ENCODE results near the gene TTC17. TPM values are rescaled to one million over a fixed set of nuclear protein-coding genes. Genes with fewer than 3 reads are reported as not detected.

The TTC17 gene
- total and polyA plus RNA-seq, 9 donors = 47.0 to 119 (median 83.0) TPM

- Histone ChIP-seq H3K9me3 (no peaks in the 10 kb centered on the region), H3K27me3 (no peaks in the 10 kb centered on the region), H3K4me1 (ENCODE audit: insufficient read depth) (no peaks in the 10 kb centered on the region), H3K4me3 (no peak overlapping the region), H3K27ac (no peak overlapping the region), H3K36me3 (no peaks in the 10 kb centered on the region)
- TF ChIP-seq, protein P1, sequence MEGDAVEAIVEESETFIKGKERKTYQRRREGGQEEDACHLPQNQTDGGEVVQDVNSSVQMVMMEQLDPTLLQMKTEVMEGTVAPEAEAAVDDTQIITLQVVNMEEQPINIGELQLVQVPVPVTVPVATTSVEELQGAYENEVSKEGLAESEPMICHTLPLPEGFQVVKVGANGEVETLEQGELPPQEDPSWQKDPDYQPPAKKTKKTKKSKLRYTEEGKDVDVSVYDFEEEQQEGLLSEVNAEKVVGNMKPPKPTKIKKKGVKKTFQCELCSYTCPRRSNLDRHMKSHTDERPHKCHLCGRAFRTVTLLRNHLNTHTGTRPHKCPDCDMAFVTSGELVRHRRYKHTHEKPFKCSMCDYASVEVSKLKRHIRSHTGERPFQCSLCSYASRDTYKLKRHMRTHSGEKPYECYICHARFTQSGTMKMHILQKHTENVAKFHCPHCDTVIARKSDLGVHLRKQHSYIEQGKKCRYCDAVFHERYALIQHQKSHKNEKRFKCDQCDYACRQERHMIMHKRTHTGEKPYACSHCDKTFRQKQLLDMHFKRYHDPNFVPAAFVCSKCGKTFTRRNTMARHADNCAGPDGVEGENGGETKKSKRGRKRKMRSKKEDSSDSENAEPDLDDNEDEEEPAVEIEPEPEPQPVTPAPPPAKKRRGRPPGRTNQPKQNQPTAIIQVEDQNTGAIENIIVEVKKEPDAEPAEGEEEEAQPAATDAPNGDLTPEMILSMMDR (IDR thresholded peaks at IDR 0.05) = no peak
- no peak for TF ChIP-seq POLR2A (IDR thresholded peaks at IDR 0.05)
- no peak for TF ChIP-seq EP300 (IDR thresholded peaks at IDR 0.05)
- no peak for DNase-seq
- WGBS, 3 donors = 64 to 74% (median 71%) methylated on average over 4 of the region's 4 CpGs
- intact Hi-C loops (cut with DNase I) = loop anchor here in 3 of 4 donors (10.0 kb wide), 2 partner anchors 61 to 301 kb away; no protein-coding TSS in a partner anchor
Observed at GRCh38 chr11:43503417-43503816, 144.7 kb downstream of the TTC17 start.

DNA sequence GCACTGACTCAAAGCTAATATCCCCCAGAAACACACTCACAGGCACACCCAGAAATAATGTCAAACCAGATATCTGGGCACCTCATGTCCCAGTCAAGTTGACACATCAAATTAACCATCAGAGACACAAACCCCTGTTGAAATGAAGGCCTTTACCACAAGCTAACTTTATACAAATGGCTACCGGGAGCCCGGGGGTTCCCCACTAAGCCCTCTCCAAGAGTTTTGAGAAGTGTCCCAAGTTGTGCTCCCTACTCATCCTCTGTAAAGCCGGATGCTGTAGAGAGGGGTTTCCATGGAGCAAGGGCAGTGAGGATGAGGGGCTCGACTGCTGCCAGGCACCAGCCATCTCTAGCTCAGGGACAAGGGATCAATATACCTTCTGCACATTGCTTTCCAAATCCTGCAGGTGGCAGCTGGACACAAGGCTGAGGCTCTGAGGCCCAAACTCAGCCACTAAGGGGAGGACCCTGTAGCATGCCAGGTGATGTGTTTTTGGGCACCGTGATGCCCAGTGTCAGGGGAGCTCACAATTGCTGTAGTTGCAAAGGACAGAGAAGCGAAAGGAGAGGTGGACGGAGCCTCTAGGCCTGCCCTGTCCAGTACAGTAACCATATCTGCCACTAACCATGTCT, 145.7 kb downstream of the TTC17 start:
- H3K36me3 ChIP-seq = no peaks in the 10 kb centered on the region
- H3K27me3 ChIP-seq = no peaks in the 10 kb centered on the region
- no peaks in the 10 kb centered on the region for H3K9me3 ChIP-seq
- intact Hi-C loops (cut with DNase I) = loop anchor here in 3 of 4 donors (2.0 to 10.0 kb wide), 4 partner anchors 60 to 304 kb away; no protein-coding TSS in a partner anchor
- H3K27ac ChIP-seq = no peak overlapping the region
- TF ChIP-seq POLR2A (IDR thresholded peaks at IDR 0.05) (peak; percentile 11), EP300 (IDR thresholded peaks at IDR 0.05) (no peak)
- TF ChIP-seq, protein P1 (IDR thresholded peaks at IDR 0.05) = peak; percentile 29 to 62 (median 41)
- H3K4me3 ChIP-seq = no peak overlapping the region
- WGBS, 3 donors = 57 to 69% (median 61%) methylated on average over 7 of the region's 7 CpGs
- no peaks in the 10 kb centered on the region for H3K4me1 ChIP-seq (ENCODE audit: insufficient read depth)
- DNase-seq = peak; percentile 44 to 61 (median 57)

DNA sequence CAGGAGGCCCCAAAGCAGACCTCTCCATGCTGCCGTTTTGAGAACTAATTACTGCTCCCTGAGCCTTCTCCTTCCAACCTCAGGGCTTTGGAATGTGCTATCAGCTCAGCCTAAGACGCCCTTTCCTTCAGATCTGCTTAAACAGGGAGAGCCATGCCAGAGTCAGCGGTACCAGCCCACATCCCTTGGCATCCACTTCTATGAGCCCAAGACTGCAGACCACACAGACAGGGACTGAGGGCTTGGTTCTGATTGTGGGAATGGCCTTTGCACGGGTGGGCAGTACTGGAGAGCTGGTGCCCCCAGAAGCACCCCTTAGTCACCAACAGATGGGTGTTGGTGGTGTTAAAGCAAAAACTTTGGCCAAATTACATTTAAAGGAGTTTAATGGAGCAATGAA, 146.5 kb downstream of the TTC17 start:
- Histone ChIP-seq H3K4me3 (no peak overlapping the region), H3K36me3 (no peaks in the 10 kb centered on the region), H3K4me1 (ENCODE audit: insufficient read depth) (no peaks in the 10 kb centered on the region), H3K27me3 (no peaks in the 10 kb centered on the region), H3K9me3 (no peaks in the 10 kb centered on the region), H3K27ac (no peak overlapping the region)
- 48 to 52% (median 51%) methylated on average over 4 of the region's 4 CpGs for WGBS, 3 donors
- intact Hi-C loops (cut with DNase I) = loop anchor here (2.0 to 10.0 kb wide), 5 partner anchors 60 to 304 kb away; no protein-coding TSS in a partner anchor
- TF ChIP-seq, protein P1 (IDR thresholded peaks at IDR 0.05) = no peak
- no peak for TF ChIP-seq POLR2A (IDR thresholded peaks at IDR 0.05)
- TF ChIP-seq EP300 (IDR thresholded peaks at IDR 0.05) = no peak
- no peak for DNase-seq

DNA sequence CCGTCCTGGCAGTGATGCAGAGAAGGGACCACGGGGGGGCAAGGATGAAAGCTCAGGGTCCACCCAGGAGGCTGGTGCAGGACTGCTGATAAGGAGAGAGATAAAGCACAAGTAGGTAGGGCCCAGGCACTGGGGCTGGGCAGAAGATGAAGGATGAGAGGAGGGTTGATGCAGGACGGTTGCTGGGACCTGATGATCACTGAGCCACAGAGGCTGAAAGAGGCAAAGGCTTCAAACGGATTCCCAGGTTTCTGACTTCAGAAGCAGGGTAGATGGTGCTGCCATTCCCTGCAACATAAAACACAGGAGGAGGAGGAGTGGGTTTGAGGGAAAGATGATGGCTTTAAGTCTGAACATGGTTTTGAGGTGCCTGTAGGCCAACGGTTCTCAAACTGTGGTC, 148.5 kb downstream of the TTC17 start:
- no peaks in the 10 kb centered on the region for H3K4me1 ChIP-seq (ENCODE audit: insufficient read depth)
- no peak overlapping the region for H3K27ac ChIP-seq
- no peaks in the 10 kb centered on the region for H3K36me3 ChIP-seq
- no peaks in the 10 kb centered on the region for H3K9me3 ChIP-seq
- WGBS, 3 donors = 69 to 74% (median 73%) methylated on average over 5 of the region's 5 CpGs
- intact Hi-C loops (cut with DNase I) = loop anchor here (5.0 to 10.0 kb wide), 3 partner anchors 58 to 298 kb away; no protein-coding TSS in a partner anchor
- TF ChIP-seq POLR2A (IDR thresholded peaks at IDR 0.05) (no peak), EP300 (IDR thresholded peaks at IDR 0.05) (no peak)
- TF ChIP-seq, protein P1 (IDR thresholded peaks at IDR 0.05) = no peak
- no peak for DNase-seq
- no peaks in the 10 kb centered on the region for H3K27me3 ChIP-seq
- no peak overlapping the region for H3K4me3 ChIP-seq

Data from ovary (tissue), 9 donors.